Measurements from ENCODE around the gene SOS1. TPM values are rescaled to one million over a fixed set of nuclear protein-coding genes. Genes with fewer than 3 reads are reported as not detected.
"Not testable (repeated sequence)": the region's sequence is repeated elsewhere in the genome, so short reads cannot be mapped to it uniquely, and the experiment has no call there.

Gene SOS1
- total RNA-seq, 1 donor from 2014 or later: 11.7 TPM

DNA sequence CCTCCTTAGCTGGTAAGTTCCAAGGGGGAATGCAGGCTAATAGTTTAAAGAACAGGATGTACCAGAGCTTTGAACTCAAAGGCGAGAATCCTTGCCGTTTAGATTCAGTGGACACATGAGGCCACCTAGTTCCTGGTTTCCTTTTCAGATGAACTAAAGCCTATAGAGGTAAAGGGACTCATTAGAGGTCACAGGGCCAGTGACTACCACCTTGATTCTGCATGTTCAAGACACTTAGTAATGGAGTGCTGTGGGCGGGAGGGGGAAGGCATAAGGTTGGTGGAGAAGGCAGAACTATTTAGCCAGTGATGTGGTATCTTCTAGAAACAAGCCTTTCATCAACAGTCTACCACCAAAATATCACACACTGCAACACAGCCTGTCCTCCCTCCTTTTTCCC lies 183.3 kb downstream of the SOS1 start:
- no peak overlapping the region for H3K4me3 ChIP-seq (ENCODE audit: low read depth, low read length)
- TF ChIP-seq, protein P1, sequence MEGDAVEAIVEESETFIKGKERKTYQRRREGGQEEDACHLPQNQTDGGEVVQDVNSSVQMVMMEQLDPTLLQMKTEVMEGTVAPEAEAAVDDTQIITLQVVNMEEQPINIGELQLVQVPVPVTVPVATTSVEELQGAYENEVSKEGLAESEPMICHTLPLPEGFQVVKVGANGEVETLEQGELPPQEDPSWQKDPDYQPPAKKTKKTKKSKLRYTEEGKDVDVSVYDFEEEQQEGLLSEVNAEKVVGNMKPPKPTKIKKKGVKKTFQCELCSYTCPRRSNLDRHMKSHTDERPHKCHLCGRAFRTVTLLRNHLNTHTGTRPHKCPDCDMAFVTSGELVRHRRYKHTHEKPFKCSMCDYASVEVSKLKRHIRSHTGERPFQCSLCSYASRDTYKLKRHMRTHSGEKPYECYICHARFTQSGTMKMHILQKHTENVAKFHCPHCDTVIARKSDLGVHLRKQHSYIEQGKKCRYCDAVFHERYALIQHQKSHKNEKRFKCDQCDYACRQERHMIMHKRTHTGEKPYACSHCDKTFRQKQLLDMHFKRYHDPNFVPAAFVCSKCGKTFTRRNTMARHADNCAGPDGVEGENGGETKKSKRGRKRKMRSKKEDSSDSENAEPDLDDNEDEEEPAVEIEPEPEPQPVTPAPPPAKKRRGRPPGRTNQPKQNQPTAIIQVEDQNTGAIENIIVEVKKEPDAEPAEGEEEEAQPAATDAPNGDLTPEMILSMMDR (conservative IDR thresholded peaks at IDR 0.05; ENCODE audit: low read depth, low read length): no peak
- DNase-seq (ENCODE audit: low read depth): no peak

DNA sequence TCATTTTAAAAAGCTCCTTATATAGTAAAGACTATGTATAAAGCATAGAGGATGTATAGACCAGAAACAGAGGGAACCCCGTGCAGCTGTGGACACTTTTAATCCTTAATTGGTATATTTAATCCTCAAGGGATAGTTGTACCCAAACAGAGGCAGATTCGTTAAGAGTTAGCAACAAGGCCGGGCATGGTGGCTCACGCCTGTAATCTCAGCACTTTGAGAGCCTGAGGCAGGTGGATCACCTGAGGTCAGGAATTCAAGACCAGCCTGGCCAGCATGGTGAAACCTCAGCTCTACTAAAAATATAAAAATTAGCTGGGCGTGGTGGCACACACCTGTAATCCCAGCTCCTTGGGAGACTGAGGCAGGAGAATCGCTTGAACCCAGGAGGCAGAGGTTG lies 184.3 kb downstream of the SOS1 start:
- H3K4me3 ChIP-seq (ENCODE audit: low read depth, low read length); DNase-seq (ENCODE audit: low read depth): not testable (repeated sequence)

DNA sequence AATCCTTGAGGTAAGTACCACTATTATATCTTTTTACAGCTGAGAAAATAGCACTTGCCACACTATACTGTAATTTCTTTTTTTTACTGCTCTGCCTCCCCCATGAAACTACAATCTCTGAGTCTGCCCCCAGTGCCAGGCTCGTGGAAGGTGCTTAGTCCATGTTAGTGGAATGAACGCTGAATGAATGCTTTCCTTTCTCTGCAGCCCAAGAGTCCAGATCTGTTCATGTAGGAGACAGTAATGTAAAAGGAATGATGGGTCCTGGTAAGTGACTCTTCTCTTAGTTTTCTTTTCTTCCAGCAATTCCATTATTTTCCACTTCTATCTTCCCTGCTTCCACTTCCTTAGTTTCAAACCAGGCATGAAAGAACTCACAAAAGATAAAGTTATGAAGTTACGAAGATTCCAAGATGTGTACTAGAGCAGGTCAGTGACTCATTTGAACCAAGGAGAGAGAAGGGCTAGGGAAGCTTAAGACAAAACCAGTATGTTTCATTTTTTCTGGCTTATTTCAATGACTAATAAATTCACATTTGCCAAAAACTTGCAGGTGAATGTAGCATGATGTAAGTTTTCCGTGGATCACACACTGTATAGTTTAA lies 185.2 kb downstream of the SOS1 start:
- DNase-seq (ENCODE audit: low read depth): no peak

DNA sequence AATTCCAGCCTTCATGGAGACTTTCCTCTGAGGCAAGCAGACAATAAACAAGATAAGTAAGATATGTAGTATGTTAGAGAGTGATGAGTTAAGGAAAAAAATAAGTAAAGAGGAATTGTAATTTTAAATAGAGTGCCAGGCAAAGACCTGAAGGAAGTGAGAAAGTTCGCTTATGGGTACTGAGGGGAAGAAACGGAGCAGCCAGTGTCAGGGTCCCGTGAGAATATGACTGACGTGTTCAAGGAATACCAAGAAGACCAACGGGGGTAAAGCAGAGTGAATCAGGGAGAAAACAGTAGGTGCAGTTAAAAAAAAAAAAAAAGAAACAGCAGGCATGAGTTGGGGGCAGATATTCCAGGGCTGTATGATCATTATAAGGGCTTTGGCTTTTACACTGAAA lies 186.1 kb downstream of the SOS1 start:
- no peak for DNase-seq (ENCODE audit: low read depth)
- TF ChIP-seq, protein P1 (conservative IDR thresholded peaks at IDR 0.05; ENCODE audit: low read depth, low read length): no peak
- H3K4me3 ChIP-seq (ENCODE audit: low read depth, low read length): no peak overlapping the region

More for the DNA sequence above, 185.2 kb downstream of the SOS1 start:
- TF ChIP-seq, protein P1 (conservative IDR thresholded peaks at IDR 0.05; ENCODE audit: low read depth, low read length): no peak
- no peak overlapping the region for H3K4me3 ChIP-seq (ENCODE audit: low read depth, low read length)

DNA sequence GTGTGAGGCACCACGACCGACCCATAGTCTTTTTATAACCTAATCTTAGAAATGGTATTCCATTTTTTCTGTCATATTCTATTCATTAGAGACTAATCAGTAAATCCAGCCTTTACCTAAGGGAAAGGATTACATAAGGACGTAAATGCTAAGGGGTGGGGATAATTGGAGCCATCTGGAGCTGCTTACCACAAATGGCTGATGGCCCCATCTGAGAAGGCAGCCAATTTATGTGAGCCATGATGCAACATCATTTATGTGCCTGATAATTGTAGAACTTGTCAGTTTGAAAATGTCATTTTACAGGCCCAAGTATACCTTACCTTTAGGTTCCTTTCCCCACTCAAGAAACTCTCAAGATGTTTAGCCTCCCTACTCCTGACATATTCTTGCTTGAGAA lies 187.2 kb downstream of the SOS1 start:
- H3K4me3 ChIP-seq (ENCODE audit: low read depth, low read length): no peak overlapping the region
- TF ChIP-seq, protein P1 (conservative IDR thresholded peaks at IDR 0.05; ENCODE audit: low read depth, low read length): no peak
- no peak for DNase-seq (ENCODE audit: low read depth)

DNA sequence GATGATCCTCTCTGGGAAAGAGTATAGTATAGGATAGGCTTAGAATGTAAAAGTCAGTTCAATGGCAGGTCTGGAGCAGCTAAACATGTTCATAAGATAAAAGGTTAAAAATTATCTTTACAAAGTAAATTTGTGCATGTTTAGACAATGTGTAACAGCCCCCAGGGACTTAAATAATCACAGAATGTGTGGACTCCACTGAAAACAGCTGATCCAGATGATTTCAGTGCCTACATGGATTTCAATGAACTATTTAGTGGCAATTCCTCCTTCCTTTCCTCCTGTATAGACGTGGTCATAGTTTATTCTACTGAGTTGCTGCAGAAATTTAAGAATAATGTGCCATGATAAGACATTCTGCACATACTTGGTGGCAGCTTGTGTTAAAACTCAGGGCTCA lies 188.3 kb downstream of the SOS1 start:
- no peak for DNase-seq (ENCODE audit: low read depth)
- TF ChIP-seq, protein P1 (conservative IDR thresholded peaks at IDR 0.05; ENCODE audit: low read depth, low read length): no peak
- H3K4me3 ChIP-seq (ENCODE audit: low read depth, low read length): no peak overlapping the region

Other genes starting within 250 kb of the SOS1 start
- gene DHX57, start 245.1 kb downstream of the SOS1 start, total RNA-seq: 11.0 and 15.6 TPM in 2 replicates
- 12.2 and 28.4 TPM in 2 replicates for gene MORN2, start 245.1 kb downstream of the SOS1 start, total RNA-seq
- gene ARHGEF33, start 231.2 kb downstream of the SOS1 start, total RNA-seq: under 0.01 and 0.22 TPM in 2 replicates
- 0.22 and 0.23 TPM in 2 replicates for gene CDKL4, start 122.9 kb upstream of the SOS1 start, total RNA-seq